Left cardiac atrium (tissue), 4 donors: ENCODE data around the gene CALD1. TPM values are rescaled to one million over a fixed set of nuclear protein-coding genes. Genes with fewer than 3 reads are reported as not detected.
A peak's percentile ranks its signal among the peaks of the same experiment; 100 is the strongest.

Source experiments
- ATAC-seq, 2 donors: fragments of 200-7000 bp; cut with Tn5 transposase; one replicate each; pipeline ENCODE4 v1.9.1; 2020; ENCODE audit warnings: mild to moderate bottlenecking in 2 of 2, moderate library complexity in 2 of 2
- DNase-seq: peaks from one replicate; pipeline ENCODE4 v3.0.0-alpha.2; 2020
- intact Hi-C, 2 donors: fragments of 100-400 bp; cut with DNase I; formaldehyde crosslinking; loops; one replicate each; pipeline versions ENCODE4 v1.14.1 to v1.15.1; 2022 to 2023
- total RNA-seq, 2 donors: library from RNA; stranded (reverse); fragmentation: NEBNext Ultra II Directional; extraction: Animal tissue kit (Norgen Biotek cat#: 25700); gene quantifications; one replicate each; pipeline ENCODE4 v1.2.1, GENCODE V29; 2021
- donor health status: DM: no; HTN: yes; CAD: no.
- donor health status: DM: no; HTN: yes; CAD: no; lungs with severe emphysema.
- donor health status: DM: yes; HTN: yes; CAD: no.
- donor health status: Dilated cardiomyopathy.

Gene CALD1
- total RNA-seq, 2 donors from 2014 or later = 181 to 194 TPM

- intact Hi-C loops = loop anchor here in 1 of 2 donors (10.0 kb wide), 1 partner anchor 123 kb away; no protein-coding TSS in a partner anchor
- DNase-seq = no peak
- no peak for ATAC-seq
Observed at GRCh38 chr7:134757938-134758337, 21.5 kb upstream of the CALD1 start.

GRCh38 chr7:134758981-134759380 is 20.5 kb upstream of the CALD1 start:
- ATAC-seq = no peak
- intact Hi-C loops = loop anchor here in 1 of 2 donors (10.0 kb wide), 1 partner anchor 124 kb away; no protein-coding TSS in a partner anchor

GRCh38 chr7:134761266-134761665 is 18.2 kb upstream of the CALD1 start:
- no peak for ATAC-seq
- no peak for DNase-seq
- intact Hi-C loops = no loop called here

More at GRCh38 chr7:134758981-134759380, 20.5 kb upstream of the CALD1 start:
- no peak for DNase-seq

- DNase-seq (no peak), ATAC-seq (no peak)
- intact Hi-C loops = no loop called here
Observed at GRCh38 chr7:134763960-134764359, 15.5 kb upstream of the CALD1 start.

- intact Hi-C loops = no loop called here
- no peak for ATAC-seq
- DNase-seq = no peak
Observed at GRCh38 chr7:134764365-134764764, 15.1 kb upstream of the CALD1 start.

GRCh38 chr7:134766779-134767519 is 12.5 kb upstream of the CALD1 start:
- no peak for DNase-seq
- intact Hi-C loops = no loop called here

GRCh38 chr7:134767520-134768168 is 11.8 kb upstream of the CALD1 start:
- ATAC-seq (peak; percentile 45 to 69), DNase-seq (no peak)
- intact Hi-C loops = no loop called here

More at GRCh38 chr7:134766779-134767519, 12.5 kb upstream of the CALD1 start:
- peak; percentile 66 to 78 for ATAC-seq

- no peak for ATAC-seq
- intact Hi-C loops = no loop called here
- no peak for DNase-seq
Observed at GRCh38 chr7:134768243-134768642, 11.2 kb upstream of the CALD1 start.

GRCh38 chr7:134770676-134771075 is 8.8 kb upstream of the CALD1 start:
- intact Hi-C loops = no loop called here
- no peak for ATAC-seq
- no peak for DNase-seq

GRCh38 chr7:134771111-134771510 is 8.3 kb upstream of the CALD1 start:
- intact Hi-C loops = no loop called here
- ATAC-seq (no peak), DNase-seq (no peak)

- intact Hi-C loops = no loop called here
- ATAC-seq (no peak), DNase-seq (no peak)
Observed at GRCh38 chr7:134771889-134772288, 7.5 kb upstream of the CALD1 start.

- no peak for ATAC-seq
- intact Hi-C loops = no loop called here
- DNase-seq = no peak
Observed at GRCh38 chr7:134772401-134772800, 7.0 kb upstream of the CALD1 start.

- DNase-seq = no peak
- intact Hi-C loops = no loop called here
- ATAC-seq = no peak
Observed at GRCh38 chr7:134773164-134773563, 6.3 kb upstream of the CALD1 start.

- ATAC-seq (no peak), DNase-seq (no peak)
- intact Hi-C loops = no loop called here
Observed at GRCh38 chr7:134774119-134774518, 5.3 kb upstream of the CALD1 start.

- no peak for ATAC-seq
- no peak for DNase-seq
- intact Hi-C loops = no loop called here
Observed at GRCh38 chr7:134777470-134777869, 2.0 kb upstream of the CALD1 start.

- no peak for ATAC-seq
- intact Hi-C loops = no loop called here
- DNase-seq = no peak
Observed at GRCh38 chr7:134777908-134778580, 1.4 kb upstream of the CALD1 start.

GRCh38 chr7:134779741-134780065 is 269 bp downstream of the CALD1 start:
- ATAC-seq (peak; percentile 8 to 15), DNase-seq (no peak)
- intact Hi-C loops = loop anchor here in 1 of 2 donors (5.0 kb wide), 1 partner anchor 158 kb away; no protein-coding TSS in a partner anchor

- intact Hi-C loops = loop anchor here in 1 of 2 donors (5.0 kb wide), 1 partner anchor 157 kb away; no protein-coding TSS in a partner anchor
- ATAC-seq (peak; percentile 21 to 51), DNase-seq (no peak)
Observed at GRCh38 chr7:134780166-134780828, 863 bp downstream of the CALD1 start.

GRCh38 chr7:134781171-134781570 is 1.7 kb downstream of the CALD1 start:
- intact Hi-C loops = loop anchor here in 1 of 2 donors (5.0 kb wide), 1 partner anchor 156 kb away; no protein-coding TSS in a partner anchor
- DNase-seq = no peak
- ATAC-seq = no peak
